Measurements from ENCODE around the gene MSANTD3.

DNA sequence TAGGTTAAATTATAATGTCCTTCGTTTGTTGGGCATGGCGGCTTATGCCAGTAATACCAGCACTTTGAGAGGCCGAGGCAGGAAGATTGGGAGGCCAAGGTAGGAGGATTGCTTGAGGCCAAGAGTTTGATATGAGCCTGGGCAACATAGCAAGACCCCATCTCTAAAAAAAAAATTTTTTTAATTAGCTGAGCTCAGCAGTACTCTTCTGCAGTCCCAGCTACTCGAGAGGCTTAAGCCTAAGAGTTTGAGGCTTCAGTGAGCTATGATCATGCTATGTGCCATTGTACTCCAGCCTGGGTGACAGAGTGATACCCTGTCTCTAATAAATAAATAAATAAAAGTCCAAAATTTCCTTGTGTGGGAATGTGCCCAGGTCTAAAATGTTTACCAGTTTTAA is 9.1 kb upstream of the MSANTD3 start:
- TF ChIP-seq, protein P1, sequence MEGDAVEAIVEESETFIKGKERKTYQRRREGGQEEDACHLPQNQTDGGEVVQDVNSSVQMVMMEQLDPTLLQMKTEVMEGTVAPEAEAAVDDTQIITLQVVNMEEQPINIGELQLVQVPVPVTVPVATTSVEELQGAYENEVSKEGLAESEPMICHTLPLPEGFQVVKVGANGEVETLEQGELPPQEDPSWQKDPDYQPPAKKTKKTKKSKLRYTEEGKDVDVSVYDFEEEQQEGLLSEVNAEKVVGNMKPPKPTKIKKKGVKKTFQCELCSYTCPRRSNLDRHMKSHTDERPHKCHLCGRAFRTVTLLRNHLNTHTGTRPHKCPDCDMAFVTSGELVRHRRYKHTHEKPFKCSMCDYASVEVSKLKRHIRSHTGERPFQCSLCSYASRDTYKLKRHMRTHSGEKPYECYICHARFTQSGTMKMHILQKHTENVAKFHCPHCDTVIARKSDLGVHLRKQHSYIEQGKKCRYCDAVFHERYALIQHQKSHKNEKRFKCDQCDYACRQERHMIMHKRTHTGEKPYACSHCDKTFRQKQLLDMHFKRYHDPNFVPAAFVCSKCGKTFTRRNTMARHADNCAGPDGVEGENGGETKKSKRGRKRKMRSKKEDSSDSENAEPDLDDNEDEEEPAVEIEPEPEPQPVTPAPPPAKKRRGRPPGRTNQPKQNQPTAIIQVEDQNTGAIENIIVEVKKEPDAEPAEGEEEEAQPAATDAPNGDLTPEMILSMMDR (IDR thresholded peaks at IDR 0.05), result no peak
- TF ChIP-seq POLR2A (IDR thresholded peaks at IDR 0.05), result no peak
